Trophoblast cell (in vitro differentiated cells and primary cell): ENCODE results near the gene DHDDS.

Experiments used
- DNase-seq, 2 donors: peaks; one replicate each; pipeline ENCODE4 v3.0.0-alpha.2; 2016
- H2AFZ ChIP-seq: 2 replicates; pipeline ENCODE4 v1.6.1; 2013; ENCODE audit warnings: low read length, moderate library complexity, mild to moderate bottlenecking; ENCODE audit not compliant: insufficient read depth, poor library complexity
- H2AK5ac ChIP-seq: 2 replicates; pipeline ENCODE4 v1.6.1; 2013; ENCODE audit warnings: mild to moderate bottlenecking, low read length
- H2BK120ac ChIP-seq: 2 replicates; pipeline ENCODE4 v1.6.1; 2013; ENCODE audit warnings: low read length, mild to moderate bottlenecking, moderate library complexity; ENCODE audit not compliant: insufficient read depth, poor library complexity
- H2BK12ac ChIP-seq: 2 replicates; pipeline ENCODE4 v1.6.1; 2013; ENCODE audit warnings: mild to moderate bottlenecking, low read length, moderate library complexity
- H2BK5ac ChIP-seq: 2 replicates; pipeline ENCODE4 v1.6.1; 2013; ENCODE audit warnings: low read length, low read depth, moderate library complexity, mild to moderate bottlenecking; ENCODE audit not compliant: poor library complexity
- H3K14ac ChIP-seq: 2 replicates; pipeline ENCODE4 v1.6.1; 2013; ENCODE audit warnings: mild to moderate bottlenecking, low read length
- H3K18ac ChIP-seq: 2 replicates; pipeline ENCODE4 v1.6.1; 2013; ENCODE audit warnings: mild to moderate bottlenecking, low read length
- H3K23ac ChIP-seq: 2 replicates; pipeline ENCODE4 v1.6.1; 2013; ENCODE audit warnings: low read length
- H3K27ac ChIP-seq: 2 replicates; pipeline ENCODE4 v1.5.1; 2013; ENCODE audit warnings: low read depth, mild to moderate bottlenecking, inconsistent platforms, low read length, moderate library complexity
- H3K27me3 ChIP-seq: 2 replicates; pipeline ENCODE4 v1.6.1; 2013; ENCODE audit warnings: inconsistent platforms, mild to moderate bottlenecking, low read length, moderate library complexity; ENCODE audit not compliant: insufficient read depth
- H3K36me3 ChIP-seq, 2 experiments: 1 replicate in 1 of 2; 2 replicates in 1 of 2; pipeline ENCODE4 v1.6.1; 2013; ENCODE audit warnings: low read length in 2 of 2, mild to moderate bottlenecking in 2 of 2, moderate library complexity in 1 of 2; ENCODE audit not compliant: insufficient read depth in 2 of 2, control insufficient read depth in 1 of 2
- H3K4ac ChIP-seq: 2 replicates; pipeline ENCODE4 v1.6.1; 2013; ENCODE audit warnings: low read depth, mild to moderate bottlenecking, low read length, moderate library complexity
- H3K4me1 ChIP-seq, 2 experiments: 1 replicate in 1 of 2; 2 replicates in 1 of 2; pipeline ENCODE4 v1.6.1; 2013; ENCODE audit warnings: low read length in 2 of 2, mild to moderate bottlenecking in 2 of 2, moderate library complexity in 1 of 2; ENCODE audit not compliant: insufficient read depth in 2 of 2, control insufficient read depth in 1 of 2
- H3K4me2 ChIP-seq: 2 replicates; pipeline ENCODE4 v1.6.1; 2013; ENCODE audit warnings: inconsistent platforms, mild to moderate bottlenecking, low read length, moderate library complexity
- H3K4me3 ChIP-seq: 2 replicates; pipeline ENCODE4 v1.5.1; 2013; ENCODE audit warnings: mild to moderate bottlenecking, low read depth, low read length, inconsistent platforms
- H3K79me1 ChIP-seq: one replicate; pipeline ENCODE4 v1.6.1; 2013; ENCODE audit warnings: low read length
- H3K79me2 ChIP-seq: 2 replicates; pipeline ENCODE4 v1.6.1; 2013; ENCODE audit warnings: low read length, mild to moderate bottlenecking; ENCODE audit not compliant: control insufficient read depth, insufficient read depth, poor library complexity
- H3K9ac ChIP-seq: 2 replicates; pipeline ENCODE4 v1.6.1; 2013; ENCODE audit warnings: mild to moderate bottlenecking, low read length
- H3K9me3 ChIP-seq: 2 replicates; pipeline ENCODE4 v1.6.1; 2013; ENCODE audit warnings: low read depth, mild to moderate bottlenecking, control low read depth, inconsistent platforms, low read length; ENCODE audit not compliant: insufficient read depth
- H4K12ac ChIP-seq: 2 replicates; pipeline ENCODE4 v1.6.1; 2013; ENCODE audit warnings: low read depth, mild to moderate bottlenecking, low read length, moderate library complexity
- H4K8ac ChIP-seq: 2 replicates; pipeline ENCODE4 v1.6.1; 2013; ENCODE audit warnings: low read depth, mild to moderate bottlenecking, low read length, moderate library complexity
- H4K91ac ChIP-seq: one replicate; pipeline ENCODE4 v1.6.1; 2013; ENCODE audit warnings: low read depth, mild to moderate bottlenecking, low read length, moderate library complexity
- WGBS: extraction: QIAGEN DNeasy Blood & Tissue Kit; methylation state at CpG from one replicate; pipeline ENCODE4 v1.1.7; 2013; ENCODE audit warnings: missing lambda C conversion rate; ENCODE audit not compliant: insufficient read length, insufficient coverage; ENCODE audit errors: extremely low coverage; 5-methylcytosine and 5-hydroxymethylcytosine counted together

Gene DHDDS

GRCh38 chr1:26434161-26434752 is 2.1 kb downstream of the DHDDS start:
- H3K4ac ChIP-seq = no peak overlapping the region
- H3K27ac ChIP-seq = no peak overlapping the region
- H3K9ac ChIP-seq = no peak overlapping the region
- H3K27me3 ChIP-seq = no peaks in the 10 kb centered on the region
- no peaks in the 10 kb centered on the region for H3K79me1 ChIP-seq
- no peak overlapping the region for H2BK120ac ChIP-seq
- no peak overlapping the region for H4K91ac ChIP-seq
- peaks cover 28% of the 10 kb centered on the region in 2 experiments for H3K36me3 ChIP-seq
- no peak overlapping the region for H3K4me2 ChIP-seq
- H2AK5ac ChIP-seq = no peak overlapping the region
- H2BK5ac ChIP-seq = no peak overlapping the region
- DNase-seq = no peak
- H2AFZ ChIP-seq = no peak overlapping the region
- no peaks in the 10 kb centered on the region for H3K4me1 ChIP-seq
- H4K12ac ChIP-seq = no peak overlapping the region
- peaks cover 2% of the 10 kb centered on the region for H3K79me2 ChIP-seq
- H4K8ac ChIP-seq = no peak overlapping the region
- H3K4me3 ChIP-seq = no peak overlapping the region
- no peak overlapping the region for H2BK12ac ChIP-seq
- no peak overlapping the region for H3K23ac ChIP-seq
- H3K14ac ChIP-seq = no peak overlapping the region
- no peak overlapping the region for H3K18ac ChIP-seq
- H3K9me3 ChIP-seq = no peaks in the 10 kb centered on the region

- no peak overlapping the region for H3K27ac ChIP-seq
- no peaks in the 10 kb centered on the region for H3K79me1 ChIP-seq
- no peak overlapping the region for H2BK5ac ChIP-seq
- H2AFZ ChIP-seq = no peak overlapping the region
- no peak overlapping the region for H3K4ac ChIP-seq
- DNase-seq = no peak
- H3K79me2 ChIP-seq = no peaks in the 10 kb centered on the region
- H4K12ac ChIP-seq = no peak overlapping the region
- H3K9me3 ChIP-seq = no peaks in the 10 kb centered on the region
- no peak overlapping the region for H3K4me2 ChIP-seq
- no peak overlapping the region for H2AK5ac ChIP-seq
- H3K36me3 ChIP-seq = peaks cover 42 to 49% of the 10 kb centered on the region in 2 experiments
- no peak overlapping the region for H4K91ac ChIP-seq
- no peak overlapping the region for H3K23ac ChIP-seq
- no peak overlapping the region for H4K8ac ChIP-seq
- H3K27me3 ChIP-seq = no peaks in the 10 kb centered on the region
- no peak overlapping the region for H3K14ac ChIP-seq
- no peak overlapping the region for H2BK120ac ChIP-seq
- no peak overlapping the region for H3K4me3 ChIP-seq
- no peak overlapping the region for H2BK12ac ChIP-seq
- no peaks in the 10 kb centered on the region for H3K4me1 ChIP-seq
- WGBS = no CpG with 5 or more reads among the region's 6 CpGs
- H3K18ac ChIP-seq = no peak overlapping the region
- H3K9ac ChIP-seq = no peak overlapping the region
Measured at GRCh38 chr1:26438041-26438440, 5.9 kb downstream of the DHDDS start.

- Histone ChIP-seq H3K9ac (no peak overlapping the region), H3K27ac (no peak overlapping the region), H4K8ac (no peak overlapping the region), H4K12ac (no peak overlapping the region), H3K4ac (no peak overlapping the region), H3K79me2 (no peaks in the 10 kb centered on the region), H2AFZ (no peak overlapping the region), H3K36me3 (peaks cover 48 to 59% of the 10 kb centered on the region in 2 experiments), H3K79me1 (no peaks in the 10 kb centered on the region), H3K4me1 (no peaks in the 10 kb centered on the region), H3K27me3 (no peaks in the 10 kb centered on the region), H2BK120ac (no peak overlapping the region), H3K9me3 (no peaks in the 10 kb centered on the region), H3K4me3 (no peak overlapping the region), H2BK5ac (no peak overlapping the region), H3K18ac (no peak overlapping the region), H3K14ac (no peak overlapping the region), H3K23ac (no peak overlapping the region), H4K91ac (no peak overlapping the region), H3K4me2 (no peak overlapping the region), H2AK5ac (no peak overlapping the region), H2BK12ac (no peak overlapping the region)
- no peak for DNase-seq
- WGBS = no CpG with 5 or more reads among the region's 2 CpGs
Measured at GRCh38 chr1:26440259-26440658, 8.1 kb downstream of the DHDDS start.

- H3K9ac ChIP-seq = no peak overlapping the region
- no peaks in the 10 kb centered on the region for H3K79me2 ChIP-seq
- H2BK5ac ChIP-seq = no peak overlapping the region
- no peak overlapping the region for H3K18ac ChIP-seq
- H2AK5ac ChIP-seq = no peak overlapping the region
- H3K36me3 ChIP-seq = peaks cover 22 to 46% of the 10 kb centered on the region in 2 experiments
- H4K91ac ChIP-seq = no peak overlapping the region
- H3K27me3 ChIP-seq = no peaks in the 10 kb centered on the region
- H3K27ac ChIP-seq = no peak overlapping the region
- H3K79me1 ChIP-seq = no peaks in the 10 kb centered on the region
- H3K4me2 ChIP-seq = no peak overlapping the region
- no peak for DNase-seq
- H3K23ac ChIP-seq = no peak overlapping the region
- no peak overlapping the region for H4K12ac ChIP-seq
- H3K4me1 ChIP-seq = peaks cover 0 to 3% of the 10 kb centered on the region in 2 experiments
- H2AFZ ChIP-seq = no peak overlapping the region
- no peaks in the 10 kb centered on the region for H3K9me3 ChIP-seq
- H3K4ac ChIP-seq = no peak overlapping the region
- H3K4me3 ChIP-seq = no peak overlapping the region
- H4K8ac ChIP-seq = no peak overlapping the region
- no peak overlapping the region for H2BK12ac ChIP-seq
- no CpG with 5 or more reads among the region's 3 CpGs for WGBS
- H2BK120ac ChIP-seq = no peak overlapping the region
- no peak overlapping the region for H3K14ac ChIP-seq
Measured at GRCh38 chr1:26449868-26450267, 17.7 kb downstream of the DHDDS start.
